GM12878 (cell line): ENCODE results near the gene SPOCD1. TPM values are rescaled to one million over a fixed set of nuclear protein-coding genes. Genes with fewer than 3 reads are reported as not detected.

Experiments used
- ATAC-seq: fragments of 200-7000 bp; cut with Tn5 transposase; 3 replicates; pipeline ENCODE4 v1.9.1; 2020; ENCODE audit warnings: mild to moderate bottlenecking, moderate library complexity
- BruUV-seq: library from RNA; stranded (reverse); fragments of 400-500 nt; replicated peaks from 2 replicates; lab custom pipeline; 2021; lab: Mats Ljungman, UMichigan
- CTCF ChIA-PET: fragments of 300-600 bp; sonication (Branson Sonifier 250); formaldehyde crosslinking; extraction: SDS; loops from one replicate; lab custom pipeline; 2021; ENCODE audit warnings: inconsistent platforms; lab: Yijun Ruan, JAX
- POLR2A ChIA-PET: fragments of 350-600 bp; formaldehyde crosslinking; extraction: SDS; loops from one replicate; lab custom pipeline; 2021; ENCODE audit warnings: inconsistent platforms; lab: Charles Lee
- RAD21 ChIA-PET: fragments of 300-600 bp; sonication (Branson Sonifier 250); formaldehyde crosslinking; loops from one replicate; lab custom pipeline; 2023; ENCODE audit warnings: antibody characterized with exemption; ENCODE audit not compliant: unreplicated experiment; lab: Charles Lee
- SMC1A ChIA-PET: fragments of 300-600 bp; sonication (Branson Sonifier 250); formaldehyde crosslinking; loops from one replicate; lab custom pipeline; 2023; ENCODE audit not compliant: unreplicated experiment, uncharacterized antibody; lab: Charles Lee
- DNase-seq: peaks from one replicate; pipeline ENCODE4 v3.0.0-alpha.2; 2011; ENCODE audit warnings: low read depth, low spot score
- FAIRE-seq: peaks from 3 replicates; lab custom pipeline; 2011; peaks lifted over from hg19 to GRCh38; lab: Jason Lieb, UNC
- H2AFZ ChIP-seq: 2 replicates; pipeline ENCODE4 v1.6.0; 2011; ENCODE audit warnings: low read depth, low read length, control low read depth; ENCODE audit not compliant: control insufficient read depth
- H3K27ac ChIP-seq: 2 replicates; pipeline ENCODE4 v1.5.1; 2011; ENCODE audit warnings: control low read depth; ENCODE audit not compliant: control insufficient read depth, insufficient read depth
- H3K27me3 ChIP-seq, 2 experiments: replicated peaks in 1 of 2; 2 replicates each; pipeline versions ENCODE4 v1.6.0 to v1.6.1; 2011; ENCODE audit warnings: low read length in 1 of 2; ENCODE audit not compliant: control insufficient read depth in 2 of 2, insufficient read depth in 2 of 2
- H3K36me3 ChIP-seq, 2 experiments: 2 replicates each; pipeline ENCODE4 v1.5.1; 2011; ENCODE audit warnings: low read length in 1 of 2; ENCODE audit not compliant: control insufficient read depth in 2 of 2, insufficient read depth in 2 of 2
- H3K4me1 ChIP-seq: 2 replicates; pipeline ENCODE4 v1.6.1; 2011; ENCODE audit warnings: mild to moderate bottlenecking, low read length, moderate library complexity, mixed read lengths; ENCODE audit not compliant: control insufficient read depth, insufficient read depth
- H3K4me2 ChIP-seq: 2 replicates; pipeline ENCODE4 v1.6.0; 2011; ENCODE audit warnings: control low read depth; ENCODE audit not compliant: control insufficient read depth, insufficient read depth
- H3K4me3 ChIP-seq: fragments of 200-600 bp; sonication (generic); 2 replicates; pipeline ENCODE4 v1.5.1; 2016
- H3K79me2 ChIP-seq: 2 replicates; pipeline ENCODE4 v1.6.0; 2011; ENCODE audit warnings: low read length; ENCODE audit not compliant: control insufficient read depth, insufficient read depth
- H3K9ac ChIP-seq: 2 replicates; pipeline ENCODE4 v1.8.0; 2011; ENCODE audit warnings: low read length, control low read depth, mixed read lengths; ENCODE audit not compliant: control insufficient read depth, insufficient read depth
- H3K9me3 ChIP-seq: replicated peaks from 3 replicates; pipeline ENCODE4 v1.5.1; 2011; ENCODE audit warnings: mild to moderate bottlenecking, low read length; ENCODE audit not compliant: control insufficient read depth, insufficient read depth
- H4K20me1 ChIP-seq: 2 replicates; pipeline ENCODE4 v1.6.0; 2011; ENCODE audit not compliant: control insufficient read depth, insufficient read depth
- BCLAF1 ChIP-seq: fragments of 450-650 bp; IDR thresholded peaks from 2 replicates; pipeline ENCODE4 v1.6.1; 2017; ENCODE audit warnings: antibody characterized with exemption, mild to moderate bottlenecking, moderate library complexity
- BHLHE40 ChIP-seq, 2 experiments: fragments of 450-650 bp in 1 of 2; IDR thresholded peaks; 2 replicates each; pipeline ENCODE4 v1.6.1; 2011 to 2017; ENCODE audit warnings: low read depth in 2 of 2, borderline replicate concordance in 1 of 2, improper control_type of control experiment in 1 of 2, low read length in 1 of 2, mild to moderate bottlenecking in 1 of 2
- CREM ChIP-seq: IDR thresholded peaks from 2 replicates; pipeline ENCODE4 v1.6.1; 2014; ENCODE audit warnings: antibody characterized with exemption, low read depth
- EED ChIP-seq: sonication (generic); IDR thresholded peaks from 2 replicates; pipeline ENCODE4 v1.6.1; 2016; ENCODE audit warnings: antibody characterized with exemption, low read depth
- EGR1 ChIP-seq, 2 experiments: IDR thresholded peaks; 1 replicate in 1 of 2; 2 replicates in 1 of 2; pipeline ENCODE4 v1.6.1; 2011 to 2012; ENCODE audit warnings: low read depth in 2 of 2, low read length in 2 of 2, borderline replicate concordance in 1 of 2, mild to moderate bottlenecking in 1 of 2, moderate library complexity in 1 of 2
- HCFC1 ChIP-seq: fragments of 150-350 bp; IDR thresholded peaks from 2 replicates; pipeline ENCODE4 v1.6.1; 2014; ENCODE audit warnings: low read length
- HDAC2 ChIP-seq: fragments of 200-600 bp; sonication (generic); IDR thresholded peaks from 2 replicates; pipeline ENCODE4 v1.6.1; 2017
- IKZF2 ChIP-seq, 2 experiments: fragments of 450-650 bp; IDR thresholded peaks; 2 replicates each; pipeline ENCODE4 v1.6.1; 2017; ENCODE audit warnings: mild to moderate bottlenecking in 2 of 2, moderate library complexity in 2 of 2
- LARP7 ChIP-seq: fragments of 450-650 bp; IDR thresholded peaks from 2 replicates; pipeline ENCODE4 v1.6.1; 2017; ENCODE audit warnings: mild to moderate bottlenecking
- NFYB ChIP-seq: IDR thresholded peaks from 2 replicates; pipeline ENCODE4 v1.6.1; 2011; ENCODE audit warnings: low read depth, mild to moderate bottlenecking, low read length, improper control_type of control experiment, moderate library complexity; ENCODE audit not compliant: insufficient read depth
- STAT3 ChIP-seq: IDR thresholded peaks from 2 replicates; pipeline ENCODE4 v1.6.1; 2011; ENCODE audit warnings: low read depth, low read length, improper control_type of control experiment
- TAF1 ChIP-seq: IDR thresholded peaks from 2 replicates; pipeline ENCODE4 v1.6.1; 2011; ENCODE audit warnings: mild to moderate bottlenecking, low read depth, low read length, borderline replicate concordance
- TBL1XR1 ChIP-seq: IDR thresholded peaks from 2 replicates; pipeline ENCODE4 v1.6.1; 2012; ENCODE audit warnings: low read depth, low read length, improper control_type of control experiment
- USF1 ChIP-seq: IDR thresholded peaks from 2 replicates; pipeline ENCODE4 v1.6.1; 2011; ENCODE audit warnings: borderline replicate concordance, low read depth, mild to moderate bottlenecking, moderate library complexity, mixed read lengths, low read length; ENCODE audit not compliant: insufficient read depth; ENCODE audit errors: extremely low read length
- ZBTB11 ChIP-seq: fragments of 450-650 bp; formaldehyde crosslinking; IDR thresholded peaks from 2 replicates; pipeline ENCODE4 v1.5.0; 2022; ENCODE audit warnings: mild to moderate bottlenecking, missing genetic modification characterization
- ZNF384 ChIP-seq: IDR thresholded peaks from 2 replicates; pipeline ENCODE4 v1.6.1; 2012; ENCODE audit warnings: low read depth, mild to moderate bottlenecking, low read length, improper control_type of control experiment, borderline replicate concordance
- ZNF622 ChIP-seq: fragments of 450-650 bp; IDR thresholded peaks from 2 replicates; pipeline ENCODE4 v1.6.1; 2017; ENCODE audit warnings: mild to moderate bottlenecking, inconsistent platforms
- WGBS: methylation state at CpG from one replicate; pipeline ENCODE4 v1.1.6; 2016; ENCODE audit warnings: low lambda C conversion rate; ENCODE audit not compliant: insufficient replicate concordance, insufficient coverage; ENCODE audit errors: missing lambda C conversion rate; 5-methylcytosine and 5-hydroxymethylcytosine counted together
- in situ Hi-C: fragments of 300-500 bp; cut with MboI; formaldehyde crosslinking; loops from 9 replicates; pipeline ENCODE4 v1.14.3; 2018; ENCODE audit warnings: mixed read lengths
- intact Hi-C: fragments of 100-400 bp; cut with micrococcal nuclease; formaldehyde crosslinking; loops from one replicate; pipeline ENCODE4 v1.14.2; 2022; ENCODE audit not compliant: unreplicated experiment
- polyA plus RNA-seq, 11 experiments: library from polyadenylated mRNA; depleted of rRNA in 4 of 11; unstranded in 6 of 11; stranded (reverse) in 5 of 11; fragments of >200 nt; fragmentation: Nextera tagmentation in 4 of 11; fragmentation: Illumina TruSeq in 1 of 11; extraction: Ambion mirVana in 4 of 11; extraction: Trizol in 1 of 11; gene quantifications; 1 replicate in 1 of 11; 2 replicates in 10 of 11; pipeline versions ENCODE4 v1.2.1 to v1.2.3, GENCODE V29; 2011 to 2016; ENCODE audit warnings: inconsistent platforms in 2 of 11, missing spikeins in 2 of 11, low read depth in 1 of 11
- total RNA-seq, 4 experiments: library from RNA; depleted of rRNA in 3 of 4; stranded (reverse); fragments of >200 nt in 3 of 4; fragmentation: Illumina TruSeq in 1 of 4; extraction: Trizol in 1 of 4; gene quantifications; 2 replicates each; pipeline versions ENCODE4 v1.2.1 to v1.2.3, GENCODE V29; 2013 to 2021

SPOCD1 gene
- total and polyA plus RNA-seq, 10 of the 15 experiments (the other 5 are each of a cell fraction or from before 2014, with no cell fraction given): 0.02 to 0.65 (median 0.13) TPM; not detected in 4

GRCh38 chr1:31848381-31848897, 32.6 kb upstream of the SPOCD1 start:
- 27% methylated on average over 11 of the region's 11 CpGs for WGBS
- RAD21 ChIA-PET: interaction anchor here (0.6 kb wide), 1 partner anchor 157 kb away, joined by 3 read pairs; no protein-coding TSS in a partner anchor
- TF ChIP-seq CREM (no peak), HDAC2 (no peak), EGR1 (IDR thresholded peaks at IDR 0.05; ENCODE audit: borderline replicate concordance in 1 of 2, low read depth in 2 of 2, low read length in 2 of 2) (0 out of 3 replicates have a peak, but pooled peaks of 1 of the 2 experiments have one; percentile 22), LARP7 (no peak), HCFC1 (no peak), BCLAF1 (no peak), TBL1XR1 (no peak), NFYB (no peak), TAF1 (no peak), STAT3 (no peak), EED (peak; percentile 28; the same call in 1 of the 2 replicates), ZBTB11 (CRISPR knock-in tag) (no peak), ZNF622 (no peak), IKZF2 (IDR thresholded peaks at IDR 0.05) (no peak), USF1 (no peak), ZNF384 (no peak), BHLHE40 (IDR thresholded peaks at IDR 0.05; ENCODE audit: borderline replicate concordance in 1 of 2, low read depth in 2 of 2, low read length in 1 of 2) (0 out of 4 replicates have a peak, but pooled peaks of 1 of the 2 experiments have one; percentile 16)

More at GRCh38 chr1:31848381-31848897, 32.6 kb upstream of the SPOCD1 start:
- ChIA-PET POLR2A (interaction anchor here (0.6 to 0.7 kb wide), 2 partner anchors 107 to 891 kb away, joined by 3 to 4 read pairs; no protein-coding TSS in a partner anchor), SMC1A (interaction anchor here (0.6 to 1.5 kb wide), 2 partner anchors 11 to 40 kb away, joined by 3 to 4 read pairs; no protein-coding TSS in a partner anchor), CTCF (no interaction called here)
- H3K79me2 ChIP-seq: no peaks in the 10 kb centered on the region
- BruUV-seq: no TSS peak
- no peaks in the 10 kb centered on the region for H3K27me3 ChIP-seq
- no peaks in the 10 kb centered on the region; the same call in 2 of the 3 replicates for H3K9me3 ChIP-seq
- no peak overlapping the region for H3K27ac ChIP-seq
- peak overlapping the region; percentile 45; the same call in 1 of the 2 replicates for H3K4me2 ChIP-seq
- intact Hi-C loops (no loop called here), in situ Hi-C loops (no loop called here)
- H3K36me3 ChIP-seq: no peaks in the 10 kb centered on the region
- no peak overlapping the region for H3K4me3 ChIP-seq
- no peak overlapping the region for H2AFZ ChIP-seq
- H3K9ac ChIP-seq: no peak overlapping the region
- peaks cover 8% of the 10 kb centered on the region for H3K4me1 ChIP-seq
- DNase-seq (no peak), FAIRE-seq (no peak), ATAC-seq (peak; percentile 33; the same call in 2 of the 3 replicates)
- no peaks in the 10 kb centered on the region for H4K20me1 ChIP-seq
